Putamen (tissue), 1 donor: ENCODE data around the gene RUSF1.

ENCODE experiments used
- DNase-seq: peaks from one replicate; pipeline ENCODE4 v3.0.0-alpha.2; 2016; ENCODE audit warnings: low spot score

Gene RUSF1

DNA sequence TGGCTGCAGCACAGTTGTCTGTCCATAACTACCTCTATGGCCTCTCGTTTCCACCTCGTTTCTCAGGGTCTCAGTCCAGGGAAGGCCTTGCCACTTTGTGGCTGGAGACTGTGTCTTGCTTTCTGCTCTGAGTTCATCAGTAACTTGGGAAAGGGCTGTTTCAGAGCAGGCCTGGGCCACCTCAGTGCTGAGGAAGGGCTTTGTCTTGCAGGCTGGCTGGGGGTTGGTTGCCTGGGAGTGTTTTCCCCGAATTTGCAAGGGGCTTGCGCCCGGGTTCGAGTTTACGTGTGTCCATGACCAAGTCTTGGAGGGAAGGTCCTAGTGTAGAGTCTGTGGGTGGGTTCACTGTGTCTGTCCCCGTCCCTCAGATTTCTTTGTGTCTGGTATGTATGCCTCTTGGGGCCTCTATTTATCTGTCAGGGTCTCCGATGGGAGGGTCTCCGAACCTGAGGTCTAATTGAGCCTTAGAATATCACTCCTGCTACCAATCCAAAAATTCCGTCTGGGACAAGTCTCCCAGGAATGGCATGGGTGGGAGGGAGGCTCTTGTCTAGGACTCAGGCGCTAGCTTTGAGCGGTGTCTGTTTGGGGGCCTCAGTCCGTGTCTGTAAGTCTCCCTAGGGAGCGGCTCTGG lies 36.8 kb downstream of the RUSF1 start:
- DNase-seq = no peak

DNA sequence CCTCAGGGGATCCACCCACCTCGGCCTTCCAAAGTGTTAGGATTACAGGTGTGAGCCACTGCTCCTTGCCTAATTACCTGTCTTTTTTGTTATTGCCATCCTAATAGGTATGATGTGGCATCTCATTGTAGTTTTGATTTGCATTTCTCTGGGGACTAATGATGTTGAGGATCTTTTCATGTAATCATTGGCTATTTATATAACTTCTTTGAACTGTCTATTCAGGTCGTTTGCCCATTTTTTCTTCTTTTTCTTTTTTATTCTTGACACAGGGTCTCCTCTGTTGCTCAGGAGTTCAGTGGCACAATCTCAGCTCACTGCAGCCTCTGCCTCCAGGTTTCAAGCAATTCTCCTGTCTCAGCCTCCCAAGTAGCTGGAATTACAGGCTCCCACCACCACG lies 37.6 kb downstream of the RUSF1 start:
- DNase-seq = no peak

DNA sequence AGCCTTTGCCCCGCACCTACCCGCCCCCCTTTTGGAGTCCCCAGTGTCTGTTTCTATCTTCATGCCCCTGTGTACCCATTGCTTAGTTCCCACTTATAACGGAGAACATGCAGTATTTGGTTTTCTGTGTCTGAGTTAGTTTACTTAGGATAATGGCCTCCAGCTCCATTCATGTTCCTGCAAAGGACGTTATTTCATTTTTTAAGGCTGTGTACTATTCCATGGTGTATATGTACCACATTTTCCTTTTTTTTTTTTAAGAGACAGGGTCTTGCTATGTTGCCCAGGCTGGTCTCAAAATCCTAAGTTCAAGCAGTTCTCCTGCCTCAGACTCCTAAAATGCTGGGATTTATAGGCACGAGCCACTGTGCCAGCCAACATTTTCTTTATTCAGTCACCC lies 40.3 kb downstream of the RUSF1 start:
- DNase-seq = no peak

DNA sequence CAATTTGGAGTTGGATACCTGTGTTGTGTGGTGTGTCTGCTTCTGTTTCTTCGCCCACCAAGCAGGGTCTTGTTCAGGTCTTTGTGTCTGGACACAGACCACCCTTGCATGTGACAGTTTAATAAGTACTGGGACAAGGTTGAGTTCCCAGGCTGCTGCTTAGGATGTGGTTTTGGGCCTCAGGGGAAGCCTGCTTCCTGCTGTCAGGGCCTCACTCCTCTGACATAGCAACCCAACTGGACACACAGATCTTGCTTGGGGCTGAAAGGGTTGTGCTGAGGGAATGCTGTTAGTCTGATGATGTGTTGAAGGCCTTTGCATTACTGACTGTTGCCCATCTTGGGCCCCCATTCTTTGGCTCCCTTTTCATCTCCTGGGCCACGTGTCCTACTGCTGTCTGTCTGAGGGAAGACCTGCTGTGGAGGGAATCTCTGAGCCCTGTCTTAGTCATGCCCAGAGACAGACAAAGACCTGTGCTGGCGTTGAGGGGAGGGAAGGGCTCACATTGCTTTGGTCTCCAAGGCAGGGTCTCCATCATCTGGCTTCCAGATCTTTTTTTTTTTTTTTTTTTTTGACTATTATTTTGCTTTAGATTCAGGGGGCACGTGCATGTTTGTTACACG lies 40.9 kb downstream of the RUSF1 start:
- no peak for DNase-seq

DNA sequence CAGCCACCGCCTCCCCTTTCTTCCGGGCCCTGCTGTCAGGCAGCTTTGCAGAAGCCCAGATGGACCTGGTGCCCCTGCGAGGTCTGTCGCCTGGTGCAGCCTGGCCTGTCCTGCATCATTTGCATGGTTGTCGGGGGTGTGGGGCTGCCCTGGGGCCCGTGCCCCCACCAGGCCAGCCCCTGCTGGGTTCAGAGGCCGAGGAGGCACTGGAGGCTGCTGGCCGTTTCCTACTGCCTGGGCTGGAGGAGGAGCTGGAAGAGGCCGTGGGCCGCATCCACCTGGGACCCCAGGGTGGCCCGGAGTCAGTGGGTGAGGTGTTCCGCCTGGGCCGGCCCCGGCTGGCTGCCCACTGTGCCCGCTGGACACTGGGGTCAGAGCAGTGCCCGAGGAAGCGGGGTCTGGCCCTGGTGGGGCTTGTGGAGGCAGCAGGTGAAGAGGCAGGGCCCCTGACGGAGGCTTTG lies 41.8 kb downstream of the RUSF1 start:
- DNase-seq = no peak

DNA sequence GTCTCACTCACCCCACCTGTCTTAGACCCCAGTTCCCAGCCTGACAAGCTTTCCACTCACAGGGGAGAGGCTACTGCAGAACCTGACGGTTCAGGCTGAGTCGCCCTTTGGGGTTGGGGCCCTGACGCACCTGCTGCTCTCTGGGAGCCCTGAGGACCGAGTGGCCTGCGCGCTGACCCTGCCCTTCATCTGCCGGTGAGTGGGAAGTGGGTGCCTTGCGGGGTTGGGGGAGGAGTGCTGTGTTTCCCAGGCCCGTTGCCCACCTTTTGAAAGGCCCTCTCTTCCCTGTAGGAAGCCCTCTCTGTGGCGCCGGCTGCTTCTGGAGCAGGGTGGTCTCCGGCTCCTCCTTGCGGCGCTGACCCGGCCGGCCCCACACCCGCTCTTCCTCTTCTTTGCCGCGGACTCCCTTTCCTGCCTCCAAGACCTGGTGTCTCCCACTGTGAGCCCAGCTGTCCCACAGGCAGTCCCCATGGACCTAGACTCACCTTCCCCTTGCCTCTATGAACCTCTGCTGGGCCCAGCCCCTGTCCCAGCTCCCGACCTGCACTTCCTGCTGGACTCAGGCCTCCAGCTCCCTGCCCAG lies 42.3 kb downstream of the RUSF1 start:
- DNase-seq = no peak

DNA sequence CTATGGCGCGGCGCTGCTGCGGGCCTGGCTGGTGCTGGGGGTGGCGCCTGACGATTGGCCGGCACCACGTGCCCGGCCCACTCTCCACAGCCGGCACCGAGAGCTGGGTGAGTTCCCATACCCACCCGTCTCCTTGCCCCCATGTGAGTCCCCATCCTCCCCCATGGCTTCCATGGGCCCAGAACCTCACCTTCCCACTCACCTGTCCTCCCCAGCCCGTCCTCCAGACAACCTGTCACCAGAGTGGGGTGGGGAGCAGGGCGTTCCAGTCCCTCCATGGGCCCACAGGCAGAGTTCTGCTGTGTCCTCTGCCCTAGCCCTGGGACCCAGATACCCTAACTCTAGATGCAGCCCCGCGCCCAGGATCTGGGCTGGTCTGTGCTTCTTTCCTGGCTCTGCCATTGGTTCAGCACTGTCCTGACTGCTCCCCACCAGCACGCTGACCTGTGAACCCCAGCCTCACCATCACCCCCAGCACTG lies 43.4 kb downstream of the RUSF1 start:
- DNase-seq = no peak

DNA sequence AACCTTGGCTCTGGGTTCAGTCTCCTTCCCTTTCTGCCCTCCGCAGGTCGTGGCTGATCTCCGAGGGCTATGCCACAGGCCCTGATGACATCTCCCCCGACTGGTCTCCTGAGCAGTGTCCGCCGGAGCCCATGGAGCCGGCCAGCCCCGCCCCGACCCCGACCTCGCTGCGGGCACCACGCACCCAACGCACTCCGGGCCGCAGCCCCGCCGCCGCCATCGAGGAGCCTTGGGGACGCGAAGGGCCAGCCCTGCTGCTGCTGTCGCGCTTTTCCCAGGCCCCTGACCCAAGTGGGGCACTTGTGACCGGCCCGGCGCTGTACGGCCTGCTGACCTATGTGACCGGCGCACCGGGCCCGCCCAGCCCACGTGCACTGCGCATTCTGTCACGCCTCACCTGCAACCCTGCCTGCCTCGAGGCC lies 43.8 kb downstream of the RUSF1 start:
- no peak for DNase-seq

DNA sequence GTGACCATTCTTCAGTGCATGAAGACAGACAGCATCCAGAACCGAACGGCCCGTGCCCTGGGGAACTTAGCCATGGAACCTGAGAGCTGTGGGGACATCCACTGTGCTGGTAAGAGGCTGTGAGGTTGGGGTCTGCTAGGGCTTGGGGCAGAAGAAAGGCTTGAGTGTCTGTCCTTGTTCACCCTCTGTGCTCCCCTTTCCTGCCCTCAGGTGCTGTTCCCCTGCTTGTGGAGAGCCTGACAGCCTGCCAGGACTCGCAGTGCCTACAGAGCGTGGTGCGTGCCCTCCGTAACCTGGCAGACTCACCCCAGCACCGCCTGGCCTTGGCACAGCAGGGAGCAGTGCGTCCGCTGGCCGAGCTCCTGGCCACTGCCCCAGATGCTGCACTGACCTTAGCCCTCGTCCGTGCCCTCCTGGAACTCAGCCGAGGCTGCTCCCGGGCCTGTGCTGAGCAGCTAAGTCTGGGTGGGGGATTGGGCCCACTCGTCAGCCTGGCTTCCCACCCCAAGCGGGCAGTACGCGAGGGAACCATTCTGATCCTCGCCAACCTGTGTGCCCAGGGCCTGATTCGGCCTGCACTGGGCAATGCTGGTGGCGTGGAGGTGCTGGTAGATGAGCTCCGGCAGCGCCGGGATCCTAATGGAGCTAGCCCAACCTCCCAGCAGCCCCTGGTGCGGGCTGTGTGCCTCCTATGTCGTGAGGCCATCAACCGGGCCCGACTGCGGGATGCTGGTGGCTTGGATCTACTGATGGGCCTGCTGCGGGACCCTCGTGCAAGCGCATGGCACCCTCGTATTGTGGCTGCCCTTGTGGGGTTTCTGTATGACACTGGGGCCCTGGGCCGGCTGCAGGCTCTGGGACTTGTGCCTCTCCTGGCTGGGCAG lies 46.0 kb downstream of the RUSF1 start:
- no peak for DNase-seq

DNA sequence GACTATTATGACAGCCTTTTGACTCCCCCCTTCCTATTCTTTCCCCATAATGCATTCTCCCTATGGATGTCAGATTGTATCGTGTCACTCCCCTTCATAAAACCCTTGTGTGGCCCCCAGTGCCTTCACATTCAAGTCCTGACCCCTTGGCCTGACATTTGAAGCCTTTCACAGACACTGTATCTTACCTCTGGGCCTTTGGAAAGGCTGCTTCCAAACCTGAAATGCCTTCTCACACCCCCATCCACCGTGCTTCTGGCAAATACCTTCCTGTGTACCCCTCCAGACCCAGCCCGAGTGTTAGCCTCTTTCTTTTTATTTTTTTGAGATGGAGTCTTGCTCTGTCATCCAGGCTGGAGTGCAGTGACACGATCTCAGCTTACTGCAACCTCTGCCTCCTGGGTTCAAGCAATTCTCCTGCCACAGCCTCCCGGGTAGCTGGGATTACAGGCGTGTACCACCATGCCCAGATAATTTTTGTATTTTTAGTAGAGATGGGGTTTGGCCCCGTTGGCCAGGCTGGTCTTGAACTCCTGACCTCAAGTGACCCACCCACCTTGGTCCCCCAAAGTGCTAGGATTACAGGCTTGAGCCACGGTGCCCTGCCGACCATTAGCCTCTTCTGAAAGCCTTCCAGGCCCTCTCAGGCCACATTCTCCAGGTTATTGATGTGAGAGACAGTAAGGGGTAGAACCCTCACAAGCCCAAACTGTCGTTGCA lies 46.8 kb downstream of the RUSF1 start:
- no peak for DNase-seq

DNA sequence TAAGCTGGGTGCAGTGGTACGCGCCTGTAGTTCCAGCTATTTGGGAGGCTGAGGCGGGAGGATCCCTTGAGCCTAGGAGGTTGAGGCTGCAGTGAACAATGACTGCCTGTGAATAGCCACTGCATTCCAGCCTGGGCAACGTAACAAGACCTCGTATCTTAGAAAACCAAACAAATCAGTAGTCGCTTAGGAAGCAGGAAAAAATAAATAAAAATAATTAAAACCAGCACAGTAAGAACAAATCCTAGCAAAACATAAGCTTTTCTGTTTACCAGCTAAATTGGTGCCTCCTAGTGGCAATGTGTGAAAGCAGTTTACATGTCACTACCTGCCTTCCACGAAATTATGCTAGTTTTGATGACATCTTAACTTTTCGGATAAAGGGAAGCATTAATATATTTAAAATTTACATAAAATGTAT lies 47.6 kb downstream of the RUSF1 start:
- DNase-seq = no peak

DNA sequence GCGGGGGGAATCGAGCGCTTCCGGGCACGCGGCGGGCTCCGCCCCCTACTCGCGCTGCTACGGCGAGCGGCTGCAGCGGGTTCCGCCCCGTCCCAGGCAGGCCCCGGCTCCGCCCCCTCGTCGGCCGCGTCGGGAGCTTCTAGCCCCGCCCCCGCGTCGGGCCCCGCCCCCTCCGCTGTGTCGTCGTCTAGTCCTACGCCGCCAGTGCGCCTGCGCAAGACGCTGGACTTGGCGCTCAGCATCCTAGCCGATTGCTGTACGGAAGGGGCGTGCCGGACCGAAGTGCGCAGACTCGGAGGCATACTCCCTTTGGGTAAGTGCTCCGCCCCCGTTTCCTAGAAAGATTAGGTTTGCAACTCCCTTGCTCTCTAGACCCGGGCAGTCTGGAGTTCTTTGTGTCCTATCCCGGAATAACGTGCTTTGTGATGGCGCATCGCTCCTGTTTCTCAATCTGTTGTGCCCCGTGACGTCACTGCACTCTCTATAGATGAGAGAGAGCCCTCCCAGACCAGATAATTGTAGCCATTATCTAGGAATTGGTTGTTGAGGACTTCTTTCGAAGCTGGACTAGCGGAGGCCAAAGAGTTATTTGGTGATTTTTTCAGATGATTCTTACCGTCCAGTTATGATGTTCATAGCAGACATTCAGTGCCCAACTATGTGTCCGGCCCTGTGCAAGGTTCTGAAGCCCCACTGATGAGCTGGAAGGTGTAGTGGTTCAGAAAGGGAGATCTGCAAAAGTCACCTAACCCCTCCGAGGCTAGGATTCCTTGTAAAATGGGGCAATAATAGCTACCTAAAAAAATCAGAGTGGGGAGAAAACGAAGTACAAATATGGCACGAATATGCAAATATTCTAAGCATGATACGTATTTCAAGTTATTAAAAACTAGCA lies 48.3 kb downstream of the RUSF1 start:
- DNase-seq = peak; percentile 100

DNA sequence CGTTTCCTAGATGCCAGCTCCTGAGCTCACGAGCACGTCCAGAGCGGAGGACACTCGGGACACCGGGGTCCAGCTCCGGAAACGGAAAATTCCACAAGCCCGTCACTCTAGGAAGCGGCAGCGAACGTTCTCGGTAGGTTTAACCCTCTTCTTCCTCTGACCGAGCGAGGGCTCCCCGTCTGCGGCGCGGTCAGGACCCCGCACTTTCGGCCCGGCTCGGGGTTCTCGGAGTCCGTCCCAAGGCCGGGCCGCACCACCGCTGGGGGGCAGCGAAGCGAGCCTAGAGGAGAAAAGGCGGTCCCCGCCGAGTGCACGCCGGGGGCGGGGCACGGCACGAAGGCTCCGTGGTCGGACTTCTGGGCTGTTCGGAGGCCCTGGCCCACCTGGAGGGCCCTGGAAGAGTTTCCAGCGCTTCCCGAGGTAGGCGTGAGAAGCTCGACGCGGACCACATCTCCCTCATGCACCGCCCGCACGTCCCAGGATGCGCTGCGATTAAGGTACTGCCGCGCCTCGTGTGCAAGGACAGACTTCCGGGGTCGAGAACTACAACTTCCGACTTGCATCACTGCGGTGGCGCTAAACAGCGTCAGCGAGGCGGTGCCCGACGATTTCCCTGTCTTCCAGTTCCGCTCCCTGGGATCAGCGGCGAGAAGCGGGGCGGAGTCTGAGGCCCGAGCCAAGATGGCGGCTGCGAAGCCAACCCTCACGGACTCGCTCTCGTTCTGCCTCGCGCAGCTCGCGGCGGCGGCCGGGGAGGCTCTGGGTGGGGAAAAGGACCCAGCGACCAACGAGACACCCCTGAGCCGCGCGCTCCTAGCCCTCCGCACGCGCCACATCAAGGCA lies 49.1 kb downstream of the RUSF1 start, which contains the start of gene ARMC5:
ARMC5 (plus strand) TSS at position 658 of the 843 bp plus-strand sequence; CDS start at position 682, 24 bp downstream.
- peak; percentile 99 for DNase-seq

DNA sequence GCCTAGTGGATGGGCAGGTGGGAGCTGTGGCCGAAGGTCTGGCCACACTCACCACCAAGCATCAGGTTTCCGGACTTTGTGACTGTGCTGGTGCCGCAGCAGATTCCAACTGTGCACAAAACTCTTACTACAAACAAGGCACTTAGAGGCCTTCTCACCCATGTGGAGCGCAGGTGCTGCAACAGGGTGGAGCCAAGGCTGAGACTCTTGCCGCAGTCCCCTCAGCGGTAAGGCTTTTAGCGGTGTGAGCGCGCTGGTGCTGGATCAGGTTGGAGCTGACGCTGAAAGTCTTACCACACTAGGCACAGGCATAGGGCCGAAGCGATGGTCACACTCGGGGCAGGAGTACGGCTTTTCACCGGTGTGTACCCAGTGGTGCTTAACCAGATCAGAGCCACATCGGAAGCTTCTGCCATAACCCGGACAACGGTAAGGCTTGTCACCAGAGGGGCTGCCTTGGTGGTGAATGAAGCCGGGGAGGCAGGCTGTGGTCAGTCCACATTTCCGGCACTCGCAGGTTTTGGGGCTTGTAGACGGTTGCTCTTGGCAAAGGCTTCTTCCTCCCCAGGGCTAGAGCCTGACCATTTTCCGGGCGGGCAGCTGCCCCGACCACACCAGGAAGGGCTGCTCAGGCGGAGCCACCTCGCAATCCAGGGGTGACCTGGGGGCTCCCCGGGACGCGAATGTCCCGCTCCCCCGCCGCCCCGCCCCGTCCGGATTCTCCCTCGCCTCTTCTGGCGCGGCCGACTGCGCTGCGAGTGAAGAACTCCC lies 49.9 kb downstream of the RUSF1 start:
- DNase-seq = no peak

DNA sequence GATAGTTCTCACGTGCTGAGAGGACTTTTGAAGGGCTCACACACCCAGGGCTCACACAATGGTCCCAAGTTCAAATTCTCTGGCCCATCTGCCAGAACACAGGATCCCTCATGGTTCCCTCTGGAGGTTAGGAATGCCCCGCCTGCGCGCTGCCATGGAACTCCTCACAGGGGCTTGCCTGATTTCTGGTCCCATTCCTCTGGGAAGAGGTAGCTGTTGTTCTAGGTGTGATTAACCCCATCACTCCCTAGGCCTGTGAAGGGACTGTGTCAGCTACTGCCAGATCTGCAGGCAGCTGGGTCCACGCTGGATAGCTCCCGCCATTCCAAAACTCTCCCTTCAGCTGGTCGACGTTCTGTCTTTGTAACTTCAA lies 51.2 kb downstream of the RUSF1 start:
- DNase-seq = no peak

DNA sequence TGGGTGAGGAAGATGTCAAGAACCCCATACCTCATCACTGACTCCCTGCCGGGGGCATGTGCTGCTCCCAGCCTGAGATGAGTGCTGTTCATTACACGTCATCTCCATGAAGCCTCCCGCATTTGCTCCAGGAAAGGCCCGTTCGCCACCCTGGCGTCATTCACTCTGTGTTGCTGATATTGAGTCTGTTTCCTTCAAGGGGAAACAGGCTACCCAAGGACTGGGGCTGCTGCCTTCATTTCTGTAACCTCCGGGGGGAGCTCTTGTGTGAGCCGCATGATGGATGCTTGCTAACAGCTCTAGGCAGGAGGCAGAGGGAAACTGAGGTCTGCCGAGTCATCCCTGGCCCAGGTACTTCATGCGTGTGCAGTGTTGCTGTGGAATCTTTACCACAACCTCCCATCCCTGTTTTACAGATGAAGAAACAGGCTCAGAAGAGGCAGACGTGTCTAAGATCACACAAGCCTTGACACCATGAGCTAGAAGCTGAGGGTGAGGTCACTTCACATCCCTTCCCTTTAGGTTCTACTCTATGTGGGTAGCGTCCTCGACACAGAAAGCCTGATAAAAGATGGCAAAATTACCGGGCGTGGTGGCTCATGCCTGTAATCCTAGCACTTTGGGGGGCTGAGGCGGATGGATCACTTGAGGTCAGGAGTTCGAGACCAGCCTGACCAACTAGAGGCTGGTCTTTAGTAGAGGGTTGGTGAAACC lies 52.4 kb downstream of the RUSF1 start:
- no peak for DNase-seq

DNA sequence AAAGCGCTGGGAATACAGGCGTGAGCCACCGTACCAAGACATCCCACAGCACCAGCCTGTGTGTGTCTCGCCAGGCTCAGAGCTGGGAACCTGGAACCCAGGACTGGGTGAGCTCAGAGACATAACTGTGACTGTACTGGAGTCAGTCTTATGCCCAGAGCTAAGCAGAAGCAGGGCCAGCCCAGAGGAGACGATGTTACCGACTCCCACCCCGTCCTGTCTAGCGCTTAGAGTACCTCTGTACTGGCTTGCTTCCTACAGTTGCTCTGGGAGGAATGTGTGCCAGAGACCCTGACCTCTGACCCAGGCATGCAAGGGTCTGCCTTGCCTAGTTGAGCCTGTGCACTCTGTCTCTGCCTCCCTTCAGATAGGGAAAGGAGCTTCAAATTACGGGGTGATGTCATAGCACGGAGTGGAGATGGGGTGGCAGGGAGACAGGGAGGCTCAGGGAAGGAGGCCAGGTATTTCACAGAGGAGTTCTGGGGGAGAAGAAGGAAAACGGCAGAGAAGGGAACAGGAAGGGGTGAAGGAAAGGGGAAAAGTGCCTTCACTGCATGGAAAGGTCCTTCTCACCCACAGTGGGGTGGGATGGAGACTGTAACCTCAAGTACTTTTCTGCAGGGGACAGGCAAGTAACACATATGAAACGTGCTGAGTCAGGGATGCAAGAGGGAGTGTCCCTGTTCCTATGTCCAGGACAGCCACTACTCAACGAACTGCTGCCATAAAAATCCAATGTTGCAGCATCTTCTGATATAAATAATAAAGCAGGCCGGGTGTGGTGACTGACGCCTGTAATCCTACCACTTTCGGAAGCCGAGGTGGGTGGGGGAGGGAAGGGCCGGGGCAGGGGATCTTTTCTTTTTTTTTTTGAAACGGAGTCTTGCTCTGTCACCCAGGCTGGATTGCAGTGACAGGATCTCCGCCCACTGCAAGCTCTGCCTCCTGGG lies 54.7 kb downstream of the RUSF1 start:
- DNase-seq = no peak
